HG02610 (cell line): Measurements from ENCODE around the gene BCL2L1.
A peak's percentile ranks its signal among the peaks of the same experiment; 100 is the strongest.
"Not testable (repeated sequence)": the region's sequence is repeated elsewhere in the genome, so short reads cannot be mapped to it uniquely, and the experiment has no call there.

ENCODE experiments used
- ATAC-seq: cut with Tn5 transposase; IDR thresholded peaks from one replicate; pipeline ENCODE4 v1.9.1; 2021; ENCODE audit warnings: mild to moderate bottlenecking, moderate library complexity; ENCODE audit not compliant: unreplicated experiment

The BCL2L1 gene

DNA sequence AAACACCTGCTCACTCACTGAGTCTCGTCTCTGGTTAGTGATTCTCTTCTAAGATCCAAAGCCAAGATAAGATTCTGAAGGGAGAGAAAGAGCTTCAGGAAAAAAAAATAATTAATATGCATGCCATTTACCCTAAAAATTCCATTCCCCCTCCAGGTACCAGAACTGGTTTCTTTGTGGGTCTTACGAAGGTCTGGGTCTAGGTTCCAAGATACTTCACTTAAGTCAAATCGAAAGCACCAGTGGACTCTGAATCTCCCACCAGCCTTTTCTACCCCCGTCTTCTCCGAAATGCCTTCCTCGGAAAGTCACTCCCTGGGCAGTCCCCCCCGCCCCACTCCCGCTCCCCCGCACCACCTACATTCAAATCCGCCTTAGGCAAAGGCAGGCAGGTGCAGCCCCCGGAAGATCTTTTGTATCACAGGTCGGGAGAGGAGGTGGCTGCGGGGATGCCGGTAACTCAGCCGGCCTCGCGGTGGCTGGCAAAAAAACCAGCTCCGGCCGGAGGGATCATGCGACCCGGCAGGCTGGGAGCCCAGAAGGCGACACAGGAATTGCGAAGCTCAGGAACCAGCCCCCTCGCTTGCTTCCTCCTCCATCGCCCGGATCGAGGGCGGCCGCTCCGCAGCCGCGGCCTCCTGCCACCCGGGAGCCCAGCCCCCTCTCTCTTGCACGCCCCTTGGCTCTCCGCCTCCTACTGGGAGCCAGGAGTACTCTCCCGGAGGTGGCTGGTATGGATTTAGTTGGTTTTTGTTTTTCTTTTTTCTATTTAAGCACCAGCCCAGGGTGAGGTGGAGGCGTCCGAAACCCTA is at the start of gene BCL2L1:
Gene BCL2L1, minus strand, starts transcription at position 612 of the 812 bp plus-strand sequence. CDS start 650 bp downstream, outside the sequence.
- no peak for ATAC-seq

DNA sequence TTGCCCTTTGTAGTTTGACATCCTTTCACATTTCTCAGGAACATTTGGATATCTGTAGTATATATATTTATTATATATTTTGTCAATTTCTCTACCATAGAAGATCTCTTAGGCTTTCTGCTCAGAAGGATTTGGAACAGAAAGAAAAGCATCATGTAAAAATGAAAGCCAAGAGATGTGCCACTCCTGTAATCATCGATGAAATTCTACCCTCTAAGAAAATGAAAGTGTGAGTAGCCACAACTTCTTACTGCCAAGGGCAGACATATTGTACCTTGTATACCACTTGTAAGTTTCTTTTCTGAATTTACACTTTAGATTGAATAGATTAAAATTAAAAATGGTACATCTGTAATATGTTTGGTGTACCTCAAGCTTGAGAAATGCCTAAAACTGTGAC is 47.6 kb upstream of the BCL2L1 start:
- ATAC-seq = no peak

DNA sequence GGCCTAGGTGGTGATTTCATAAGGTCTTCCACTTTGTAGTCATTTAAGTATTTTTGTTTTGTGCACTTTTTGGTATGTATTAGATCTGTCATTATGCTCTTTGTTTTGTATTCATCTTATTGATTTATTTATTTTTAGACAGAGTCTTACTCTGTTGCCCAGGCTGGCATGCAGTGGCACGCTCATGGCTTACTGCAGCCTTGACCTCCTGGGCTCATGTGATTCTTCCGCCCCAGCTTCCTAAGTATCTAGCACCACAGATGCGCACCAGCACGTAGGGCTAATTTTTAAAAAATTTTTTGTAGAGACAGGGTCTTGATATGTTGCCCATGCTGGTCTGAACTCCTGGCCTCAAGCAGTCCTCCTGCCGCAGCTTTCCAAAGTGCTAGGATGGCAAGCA is 47.0 kb upstream of the BCL2L1 start:
- ATAC-seq = no peak

DNA sequence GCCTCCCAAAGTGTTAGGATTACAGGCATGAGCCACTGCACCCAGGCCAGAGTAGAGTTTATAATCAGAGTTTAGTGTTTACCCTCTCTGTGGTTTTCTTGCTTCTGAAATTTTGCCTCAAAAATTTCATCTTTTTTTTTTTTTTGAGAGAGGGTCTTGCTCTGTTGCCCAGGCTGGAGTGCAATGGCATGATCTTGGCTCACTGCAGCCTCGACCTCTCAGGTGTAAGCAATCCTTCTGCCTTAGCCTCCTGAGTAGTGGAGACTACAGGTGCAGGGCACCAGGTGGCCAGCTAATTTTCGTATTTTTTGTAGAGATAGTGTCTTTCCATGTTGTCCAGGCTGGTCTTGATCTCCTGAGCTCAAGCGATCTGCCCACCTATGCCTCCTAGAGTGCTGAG is 45.1 kb upstream of the BCL2L1 start:
- ATAC-seq = no peak

DNA sequence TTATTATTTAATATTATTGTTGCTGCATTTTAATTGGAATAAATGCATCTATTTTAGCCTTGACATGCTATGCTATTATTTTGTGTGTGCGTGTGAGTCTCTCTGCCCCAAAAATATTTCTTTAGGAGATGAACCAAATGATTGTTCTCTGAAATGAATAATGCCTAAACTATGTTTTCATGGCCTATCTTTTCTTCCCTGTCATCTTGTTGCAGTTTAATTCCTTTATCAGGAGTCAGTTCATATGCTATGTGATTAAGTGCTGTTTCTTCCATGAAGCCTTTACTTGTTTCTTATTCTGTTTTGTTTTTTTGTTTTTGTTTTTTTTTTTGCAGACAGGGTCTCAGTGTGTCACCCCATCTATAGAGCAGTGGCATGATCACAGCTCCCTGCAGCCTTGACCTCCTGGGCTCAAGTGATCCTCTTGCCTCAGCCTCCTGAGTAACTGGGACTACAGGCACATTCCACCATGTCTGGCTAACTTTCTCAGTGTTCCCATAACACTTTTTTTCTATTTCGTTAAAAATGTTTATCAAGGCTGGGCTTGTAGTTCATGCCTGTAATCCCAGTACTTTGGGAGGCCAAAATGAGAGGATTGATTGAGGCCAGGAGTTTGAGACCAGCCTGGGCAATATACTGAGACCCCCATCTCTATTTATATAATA is 42.1 kb upstream of the BCL2L1 start:
- ATAC-seq = no peak

DNA sequence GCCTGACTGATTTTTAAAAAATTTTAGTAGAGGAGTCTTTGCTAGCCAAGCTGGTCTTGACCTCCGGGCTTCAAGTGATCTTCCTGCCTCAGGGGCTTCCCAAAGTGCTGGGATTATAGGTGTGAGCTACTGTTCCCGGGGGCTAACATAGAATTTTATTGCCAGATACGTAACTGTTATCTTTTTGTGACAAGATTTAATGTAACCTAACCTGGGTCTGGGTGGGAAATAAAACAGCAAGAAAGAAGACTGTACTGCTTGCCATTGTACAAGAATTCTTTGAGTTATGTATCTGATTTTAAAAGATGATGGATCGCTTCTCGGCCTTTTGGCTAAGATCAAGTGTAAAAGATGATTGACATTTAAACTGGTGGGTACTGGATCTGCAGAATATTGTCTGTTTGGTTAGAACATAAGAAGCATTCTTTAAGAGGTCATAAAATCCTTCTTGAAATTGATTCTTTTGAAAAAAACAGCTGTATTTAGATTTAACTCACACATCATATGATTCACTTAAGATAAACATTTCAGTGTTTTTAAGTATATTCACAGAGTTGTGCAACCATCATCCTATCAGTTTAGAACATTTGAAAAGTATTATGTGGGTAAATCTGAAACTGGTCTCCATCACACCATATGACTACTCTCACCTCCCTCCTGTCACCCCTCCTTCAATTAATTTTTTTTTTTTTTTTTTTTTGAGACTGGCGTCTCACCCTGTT is 38.0 kb upstream of the BCL2L1 start:
- ATAC-seq = no peak

DNA sequence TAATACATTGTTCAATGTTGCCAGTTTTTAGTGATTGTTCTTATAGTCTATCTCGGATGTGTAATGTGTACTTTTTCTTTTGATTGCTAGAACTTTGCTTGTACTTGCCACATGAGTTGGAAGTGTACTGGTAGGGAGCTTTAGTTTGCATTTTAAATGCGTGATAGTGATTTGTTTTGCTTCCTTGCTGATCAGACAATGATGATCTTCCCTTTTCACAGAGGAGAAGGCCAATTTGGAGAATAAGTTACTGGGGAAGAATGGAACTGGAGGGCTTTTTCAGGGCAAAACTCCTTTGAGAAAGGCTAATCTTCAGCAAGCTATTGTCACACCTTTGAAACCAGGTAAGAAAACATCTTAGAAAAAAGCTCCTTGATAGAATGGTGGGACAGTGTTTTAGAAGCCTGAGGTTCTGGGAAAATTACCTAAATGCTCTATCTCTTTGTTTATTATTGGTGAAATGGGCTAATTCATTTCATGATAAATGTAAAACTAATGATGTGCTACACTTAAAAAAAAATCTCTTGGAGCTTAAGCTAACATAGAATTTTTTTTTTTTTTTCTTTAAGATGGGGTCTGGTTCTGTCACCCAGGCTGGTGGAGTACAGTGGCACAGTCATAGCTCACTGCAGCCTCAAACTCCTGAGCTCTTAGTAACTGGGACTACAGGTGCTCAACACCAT is 37.3 kb upstream of the BCL2L1 start:
- no peak for ATAC-seq

DNA sequence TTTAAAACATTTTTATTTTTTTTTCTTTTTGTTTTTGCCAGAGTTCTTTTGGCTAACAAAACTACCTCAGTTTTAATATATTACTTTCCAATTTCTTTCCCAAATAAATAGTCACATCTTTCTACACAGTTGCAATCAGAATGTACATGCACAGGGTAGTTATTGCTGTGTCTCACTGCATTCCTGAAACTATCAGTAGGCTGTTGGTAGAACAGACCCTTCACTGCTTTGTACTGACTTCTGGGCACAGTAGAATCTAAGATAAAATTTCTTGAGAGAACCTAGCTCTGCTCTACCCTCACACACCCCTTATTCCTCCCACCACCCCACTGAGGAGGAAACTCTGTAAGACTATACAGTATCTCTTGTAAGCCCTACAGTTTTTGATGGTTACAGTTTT is 36.3 kb upstream of the BCL2L1 start:
- no peak for ATAC-seq

DNA sequence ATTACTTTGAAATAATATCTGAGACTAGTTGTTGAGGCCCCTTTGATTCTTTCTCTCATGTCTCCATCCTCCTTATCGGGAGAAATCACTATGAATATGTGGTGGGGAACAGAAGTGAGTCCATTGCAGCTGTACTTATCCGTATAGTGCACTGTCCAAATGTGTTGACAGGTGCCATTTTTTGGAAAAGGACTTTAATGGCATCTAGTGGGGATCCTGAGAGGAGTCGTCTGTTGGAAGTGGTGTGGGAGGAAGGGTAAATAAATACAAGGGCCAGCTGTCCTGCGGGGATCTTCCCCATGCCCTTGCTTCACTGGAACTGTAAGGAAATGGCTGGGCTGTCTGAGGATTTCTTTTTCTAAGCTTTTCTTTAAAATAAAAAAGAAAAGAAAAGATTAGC is 35.9 kb upstream of the BCL2L1 start:
- ATAC-seq = no peak

DNA sequence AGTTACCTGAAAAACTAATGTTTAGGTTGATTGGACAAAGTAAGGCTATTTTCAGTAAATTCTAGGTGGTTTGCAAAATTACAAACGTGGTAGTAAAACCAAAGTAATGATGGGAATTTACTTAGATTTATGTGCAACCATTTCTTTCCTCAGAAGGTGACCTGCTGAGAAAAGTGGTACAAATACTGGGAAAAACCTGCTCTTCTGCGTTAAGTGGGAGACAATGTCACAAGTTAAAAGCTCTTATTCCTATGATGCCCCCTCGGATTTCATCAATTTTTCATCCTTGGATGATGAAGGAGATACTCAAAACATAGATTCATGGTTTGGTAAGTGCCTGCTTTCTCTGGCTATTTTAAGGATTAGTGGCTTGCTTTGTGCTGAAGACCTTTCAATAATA is 34.6 kb upstream of the BCL2L1 start:
- ATAC-seq = no peak

DNA sequence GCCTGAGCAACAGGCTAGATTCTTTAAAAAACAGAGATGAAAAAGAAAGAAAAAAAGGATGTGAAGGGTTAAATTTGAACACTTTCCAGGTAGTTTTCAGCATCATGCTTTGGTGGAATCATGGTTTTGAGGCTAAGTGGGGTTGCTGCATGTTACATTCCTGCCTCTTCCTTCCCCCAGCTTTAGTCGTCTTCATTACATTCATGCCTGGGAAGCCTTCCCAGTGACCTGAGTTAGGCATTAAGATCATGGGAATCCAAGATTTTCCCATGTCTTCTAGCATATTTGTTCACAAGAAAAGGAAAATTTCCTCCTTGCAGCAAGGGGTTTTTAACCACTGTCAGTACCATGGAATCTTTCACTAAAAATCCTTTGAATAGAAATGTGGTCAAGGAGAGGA is 28.5 kb upstream of the BCL2L1 start:
- ATAC-seq = no peak

DNA sequence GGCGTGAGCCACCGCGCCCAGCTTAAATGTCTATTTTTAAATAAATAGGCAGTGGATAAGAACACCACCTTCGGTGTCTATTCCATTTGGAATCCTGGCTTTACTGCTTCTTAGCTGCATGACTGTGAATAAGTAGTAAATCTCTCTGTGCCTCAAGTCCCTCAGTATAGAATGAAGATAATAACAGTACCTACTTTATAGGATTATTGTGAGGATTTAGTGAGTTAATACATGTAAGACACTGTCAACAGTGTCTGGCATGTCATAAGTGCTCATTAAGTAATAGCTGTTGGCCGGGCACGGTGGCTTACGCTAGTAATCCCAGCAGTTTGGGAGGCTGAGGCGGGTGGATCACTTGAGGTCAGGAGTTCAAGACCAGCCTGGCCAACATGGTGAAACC is 26.6 kb upstream of the BCL2L1 start:
- ATAC-seq = no peak

DNA sequence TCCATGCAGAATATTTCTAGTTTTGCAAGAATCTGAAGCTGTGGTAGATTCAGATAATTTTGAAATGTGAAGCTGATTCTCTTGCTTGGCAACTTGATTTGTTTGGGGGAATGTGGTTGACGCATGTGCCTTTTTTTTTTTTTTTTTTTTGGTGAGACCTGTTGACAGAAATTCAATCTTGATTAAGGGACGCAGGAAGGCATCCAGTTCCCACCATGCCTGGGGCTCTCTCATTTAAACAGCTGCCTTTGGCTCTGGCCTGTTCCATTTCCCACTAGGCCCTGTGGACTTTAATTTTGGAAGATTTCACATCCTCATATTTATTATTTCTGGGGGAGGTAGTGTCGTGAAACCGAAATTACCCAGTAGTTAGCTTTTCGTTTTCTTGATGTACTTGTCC is 25.0 kb upstream of the BCL2L1 start:
- ATAC-seq = no peak

DNA sequence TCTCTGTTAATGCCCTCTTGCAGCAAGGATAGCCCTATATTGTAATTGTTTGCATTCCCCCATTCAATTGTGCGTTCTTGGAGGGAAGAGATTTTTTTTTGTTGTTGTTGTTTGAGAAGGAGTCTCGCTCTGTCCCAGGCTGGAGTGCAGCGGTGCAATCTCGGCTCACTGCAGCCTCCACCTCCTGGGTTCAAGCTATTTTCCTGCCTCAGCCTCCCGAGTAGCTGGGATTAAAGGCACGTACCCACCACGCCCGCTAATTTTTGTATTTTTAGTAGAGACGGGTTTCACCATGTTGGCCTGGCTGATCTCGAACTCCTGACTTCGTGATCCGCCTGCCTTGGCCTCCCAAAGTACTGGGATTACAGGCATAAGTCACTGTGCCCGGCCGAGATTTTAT is 24.4 kb upstream of the BCL2L1 start:
- not testable (repeated sequence) for ATAC-seq

DNA sequence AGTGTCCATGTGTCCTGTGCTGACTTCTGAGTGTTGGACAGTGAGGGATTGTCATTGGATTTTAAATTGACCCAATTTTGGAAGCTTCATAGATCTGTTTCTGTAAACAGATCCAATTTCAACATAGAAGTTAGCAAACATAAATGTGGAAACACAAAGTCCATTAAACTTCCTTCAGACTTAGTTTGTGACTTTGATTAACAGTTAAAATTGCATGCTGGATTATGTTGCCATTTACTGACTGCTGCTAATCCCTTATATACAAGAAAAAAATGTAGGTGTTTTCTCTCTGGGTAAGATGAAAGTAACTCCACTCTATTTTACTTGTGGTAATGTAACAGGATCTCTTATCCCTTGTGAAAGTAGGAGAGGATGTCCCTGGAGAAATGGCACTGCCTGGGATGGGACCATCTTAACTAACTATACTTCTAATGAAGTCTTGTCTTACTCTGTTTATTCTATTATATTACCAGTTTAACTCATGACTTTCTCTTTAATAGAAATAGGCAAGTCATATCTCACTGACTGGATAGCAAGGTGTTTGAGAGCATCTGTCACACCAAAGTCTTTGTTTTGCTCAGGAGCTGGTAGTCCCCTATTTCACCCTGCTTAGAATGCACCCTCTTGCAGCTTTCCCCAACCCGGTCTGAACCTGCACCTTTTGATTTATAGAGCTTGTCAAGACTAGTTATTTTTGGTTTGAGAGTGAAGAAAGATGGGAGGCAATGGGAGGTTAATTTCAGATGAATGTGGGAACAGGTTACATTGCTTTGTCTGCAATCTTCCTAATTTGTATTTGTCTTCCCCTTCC is 23.6 kb upstream of the BCL2L1 start:
- ATAC-seq = peak; percentile 70

DNA sequence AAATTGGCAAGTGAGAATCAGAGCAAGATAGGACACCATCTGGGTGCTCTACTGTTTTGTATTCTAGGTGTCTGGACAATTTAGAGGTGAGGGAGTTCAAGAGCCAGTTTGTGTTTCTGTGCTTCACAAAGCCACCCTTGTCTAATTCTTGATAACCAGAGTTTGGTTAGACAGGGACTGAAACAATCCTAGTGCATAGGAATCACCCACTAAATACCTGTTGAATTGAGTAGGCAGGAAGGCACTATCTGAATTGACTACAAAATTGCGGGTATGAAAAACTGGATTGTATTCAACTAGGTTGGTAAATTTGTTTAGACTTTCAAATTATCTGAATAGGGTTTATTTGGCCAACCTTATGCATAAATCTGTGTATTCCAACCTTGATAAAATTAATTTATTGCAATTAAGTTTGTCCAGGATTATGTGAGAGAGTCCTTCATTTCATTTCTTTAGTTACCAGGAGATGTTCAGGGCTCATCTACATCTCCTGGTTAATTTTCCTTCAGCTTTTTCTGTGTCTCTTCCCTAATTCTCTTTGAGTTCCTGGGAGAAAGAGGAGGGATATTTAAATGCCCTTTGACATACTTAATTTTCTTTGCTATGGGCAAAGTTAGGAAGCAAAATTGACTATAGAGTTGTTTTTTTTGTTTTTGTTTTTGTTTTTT is 18.1 kb upstream of the BCL2L1 start:
- ATAC-seq = no peak

DNA sequence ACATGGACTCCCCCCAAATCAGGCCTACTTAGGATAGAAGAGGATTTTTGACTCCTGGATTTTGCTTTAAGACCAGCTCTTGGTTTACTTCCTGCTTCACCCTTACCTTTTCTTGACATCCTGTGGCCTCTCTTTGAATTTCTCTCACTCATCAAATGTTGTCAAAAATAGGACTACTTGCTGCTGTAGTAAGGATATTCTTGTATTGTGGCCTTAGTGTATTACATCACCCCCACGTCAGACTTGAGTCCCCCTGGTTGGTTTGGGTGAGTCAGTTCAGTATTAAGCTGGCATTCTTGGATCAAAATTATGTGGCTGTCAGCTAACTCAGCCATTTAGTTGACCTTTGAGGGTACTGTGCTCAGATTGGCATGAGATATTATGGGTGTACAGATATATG is 17.5 kb upstream of the BCL2L1 start:
- ATAC-seq = no peak

DNA sequence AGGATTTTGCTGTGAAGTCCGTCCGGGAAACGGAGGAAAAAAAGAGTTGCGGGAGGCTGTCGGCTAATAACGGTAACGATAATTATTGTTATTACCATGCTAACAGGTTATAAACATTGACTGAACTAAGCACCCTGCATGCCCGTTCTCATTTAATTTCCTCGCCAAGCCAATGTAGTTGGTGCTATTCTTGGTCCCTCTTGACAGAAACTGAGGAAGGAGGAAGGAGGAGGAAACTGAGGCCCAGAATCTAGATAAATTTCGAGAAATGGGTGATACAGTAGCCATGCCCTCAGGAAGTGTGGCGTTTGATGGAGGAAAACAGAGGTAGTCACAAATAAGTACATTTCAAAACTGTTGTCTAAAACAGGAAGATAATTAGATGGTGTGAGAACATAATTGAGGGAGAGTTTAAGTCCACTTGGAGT is 16.9 kb upstream of the BCL2L1 start:
- no peak for ATAC-seq

DNA sequence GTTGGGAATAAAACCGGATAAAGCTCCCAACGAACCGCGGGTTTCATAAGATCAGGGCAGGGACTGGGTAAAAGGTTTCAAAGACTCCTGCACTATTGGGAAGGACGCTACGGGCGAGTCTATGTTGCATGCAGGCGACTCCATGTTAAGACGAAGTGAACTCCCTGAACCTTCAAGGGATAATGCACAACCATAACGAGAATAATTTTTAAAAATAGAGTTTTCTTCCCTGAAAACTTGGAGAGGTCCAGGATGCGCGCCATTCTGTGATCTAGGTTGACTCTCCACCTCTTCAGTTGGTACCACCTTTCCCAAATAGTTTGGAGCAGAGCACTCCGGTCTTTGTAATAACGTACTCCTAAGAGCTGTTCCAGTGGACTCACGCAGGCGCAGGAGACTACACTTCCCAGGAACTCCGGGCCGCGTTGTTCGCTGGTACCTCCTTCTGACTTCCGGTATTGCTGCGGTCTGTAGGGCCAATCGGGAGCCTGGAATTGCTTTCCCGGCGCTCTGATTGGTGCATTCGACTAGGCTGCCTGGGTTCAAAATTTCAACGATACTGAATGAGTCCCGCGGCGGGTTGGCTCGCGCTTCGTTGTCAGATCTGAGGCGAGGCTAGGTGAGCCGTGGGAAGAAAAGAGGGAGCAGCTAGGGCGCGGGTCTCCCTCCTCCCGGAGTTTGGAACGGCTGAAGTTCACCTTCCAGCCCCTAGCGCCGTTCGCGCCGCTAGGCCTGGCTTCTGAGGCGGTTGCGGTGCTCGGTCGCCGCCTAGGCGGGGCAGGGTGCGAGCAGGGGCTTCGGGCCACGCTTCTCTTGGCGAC is 16.3 kb upstream of the BCL2L1 start, which contains the start of gene TPX2:
Gene TPX2, plus strand, starts transcription at position 562 of the 821 bp plus-strand sequence. CDS start 18,187 bp downstream, outside the sequence.
- ATAC-seq = peak; percentile 97
